Thoracic aorta (tissue), 2 donors: Measurements from ENCODE around the gene UBE2E2. TPM values are rescaled to one million over a fixed set of nuclear protein-coding genes. Genes with fewer than 3 reads are reported as not detected.

Experiments
- ATAC-seq: fragments of 150-250 bp; one replicate; pipeline ENCODE4 v1.8.0; 2017; ENCODE audit warnings: low read depth; ENCODE audit not compliant: insufficient number of reproducible peaks, low FRiP score
- DNase-seq: peaks from one replicate; pipeline ENCODE4 v3.0.0-alpha.2; 2020; ENCODE audit warnings: low spot score
- H3K27ac ChIP-seq, 2 donors: fragments of 200-600 bp; sonication (generic); 1 replicate in 1 of 2; 2 replicates in 1 of 2; pipeline ENCODE4 v1.5.1; 2016; ENCODE audit warnings: mild to moderate bottlenecking in 2 of 2, moderate library complexity in 2 of 2
- H3K27me3 ChIP-seq: fragments of 200-600 bp; sonication (generic); replicated peaks from 2 replicates; pipeline ENCODE4 v1.6.0; 2016; ENCODE audit warnings: mild to moderate bottlenecking; ENCODE audit not compliant: insufficient read depth
- H3K36me3 ChIP-seq: fragments of 200-600 bp; sonication (generic); one replicate; pipeline ENCODE4 v1.5.1; 2016
- H3K4me1 ChIP-seq, 2 donors: fragments of 200-600 bp; sonication (generic); 1 replicate in 1 of 2; 2 replicates in 1 of 2; pipeline versions ENCODE4 v1.5.1 to v1.6.0; 2016; ENCODE audit warnings: low read depth in 2 of 2, mild to moderate bottlenecking in 1 of 2; ENCODE audit not compliant: control insufficient read depth in 1 of 2
- H3K4me3 ChIP-seq: fragments of 200-600 bp; sonication (generic); 2 replicates; pipeline ENCODE4 v1.5.1; 2016; ENCODE audit warnings: mild to moderate bottlenecking
- H3K9me3 ChIP-seq: fragments of 200-600 bp; sonication (generic); 2 replicates; pipeline ENCODE4 v1.5.1; 2016
- total RNA-seq, 2 donors: library from RNA; depleted of rRNA; stranded (reverse); fragments of >200 nt; gene quantifications; one replicate each; pipeline versions ENCODE4 v1.1.0 to v1.2.3, GENCODE V29; 2016
- TF ChIP-seq, protein P1 (sequence below): fragments of 200-600 bp; sonication (generic); IDR thresholded peaks from one replicate; pipeline ENCODE4 v1.5.1; 2019; ENCODE audit warnings: antibody characterized with exemption

UBE2E2 gene
- total RNA-seq, 2 donors from 2014 or later: 30.3 to 44.0 TPM

DNA sequence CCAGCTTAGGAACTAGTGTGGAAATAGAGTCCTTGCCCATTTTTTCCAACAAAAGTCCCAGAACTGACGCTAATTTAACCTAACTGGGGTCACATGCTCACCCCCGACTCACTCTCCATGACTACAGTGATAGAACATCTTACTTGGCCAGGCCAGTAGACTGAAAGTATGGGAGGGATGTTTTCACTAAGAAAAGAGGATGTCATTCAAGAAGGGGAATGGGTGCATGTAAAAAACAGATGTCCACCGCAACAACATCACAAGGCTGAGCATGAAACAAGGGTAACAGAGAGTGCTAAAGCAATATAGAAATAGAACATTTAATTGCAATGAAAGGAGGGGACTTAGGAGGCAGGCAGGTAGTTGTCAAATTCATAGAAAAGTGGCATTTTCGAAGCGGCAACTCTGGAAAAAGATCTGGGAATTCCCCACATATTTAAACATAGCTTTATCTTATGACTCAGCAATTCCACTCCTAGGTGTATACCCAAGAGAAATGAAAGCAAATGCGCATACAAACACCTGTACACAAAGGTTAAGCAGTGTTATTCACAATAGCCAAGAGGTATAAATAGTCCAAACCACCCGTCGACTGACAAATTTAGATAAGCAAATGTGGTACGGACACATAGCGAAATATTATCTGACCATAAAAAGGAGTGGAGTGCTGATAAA lies 41.1 kb upstream of the UBE2E2 start:
- no peak for DNase-seq
- Histone ChIP-seq H3K4me3 (no peak overlapping the region), H3K4me1 (peaks cover 5 to 8% of the 10 kb centered on the region in 2 donors), H3K27me3 (no peaks in the 10 kb centered on the region), H3K9me3 (no peaks in the 10 kb centered on the region), H3K36me3 (no peaks in the 10 kb centered on the region), H3K27ac (no peak overlapping the region)
- ATAC-seq: no peak
- TF ChIP-seq, protein P1, sequence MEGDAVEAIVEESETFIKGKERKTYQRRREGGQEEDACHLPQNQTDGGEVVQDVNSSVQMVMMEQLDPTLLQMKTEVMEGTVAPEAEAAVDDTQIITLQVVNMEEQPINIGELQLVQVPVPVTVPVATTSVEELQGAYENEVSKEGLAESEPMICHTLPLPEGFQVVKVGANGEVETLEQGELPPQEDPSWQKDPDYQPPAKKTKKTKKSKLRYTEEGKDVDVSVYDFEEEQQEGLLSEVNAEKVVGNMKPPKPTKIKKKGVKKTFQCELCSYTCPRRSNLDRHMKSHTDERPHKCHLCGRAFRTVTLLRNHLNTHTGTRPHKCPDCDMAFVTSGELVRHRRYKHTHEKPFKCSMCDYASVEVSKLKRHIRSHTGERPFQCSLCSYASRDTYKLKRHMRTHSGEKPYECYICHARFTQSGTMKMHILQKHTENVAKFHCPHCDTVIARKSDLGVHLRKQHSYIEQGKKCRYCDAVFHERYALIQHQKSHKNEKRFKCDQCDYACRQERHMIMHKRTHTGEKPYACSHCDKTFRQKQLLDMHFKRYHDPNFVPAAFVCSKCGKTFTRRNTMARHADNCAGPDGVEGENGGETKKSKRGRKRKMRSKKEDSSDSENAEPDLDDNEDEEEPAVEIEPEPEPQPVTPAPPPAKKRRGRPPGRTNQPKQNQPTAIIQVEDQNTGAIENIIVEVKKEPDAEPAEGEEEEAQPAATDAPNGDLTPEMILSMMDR: no peak

DNA sequence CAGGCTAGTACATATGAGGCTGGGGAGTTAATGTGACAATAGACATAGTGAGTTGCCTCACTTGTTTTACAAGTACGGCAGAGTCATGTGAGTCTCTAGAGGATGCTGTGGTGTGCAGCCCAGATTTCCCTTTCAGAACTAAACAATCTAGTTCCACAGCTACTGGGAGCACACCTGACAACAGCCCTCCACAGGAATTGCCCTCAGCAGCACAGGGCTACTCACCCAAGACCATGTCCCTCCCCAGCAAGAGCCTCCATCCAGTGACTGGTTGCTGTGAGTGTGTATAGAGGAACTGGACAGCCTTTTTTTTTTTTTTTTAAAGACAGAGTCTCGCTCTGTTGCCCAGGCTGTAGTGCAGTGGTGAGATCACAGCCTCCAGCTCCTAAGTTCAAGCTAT lies 40.2 kb upstream of the UBE2E2 start:
- Histone ChIP-seq H3K4me1 (peaks cover 5 to 8% of the 10 kb centered on the region in 2 donors), H3K27me3 (no peaks in the 10 kb centered on the region), H3K36me3 (no peaks in the 10 kb centered on the region), H3K9me3 (no peaks in the 10 kb centered on the region), H3K4me3 (no peak overlapping the region), H3K27ac (no peak overlapping the region)
- TF ChIP-seq, protein P1: no peak
- ATAC-seq (no peak), DNase-seq (no peak)

DNA sequence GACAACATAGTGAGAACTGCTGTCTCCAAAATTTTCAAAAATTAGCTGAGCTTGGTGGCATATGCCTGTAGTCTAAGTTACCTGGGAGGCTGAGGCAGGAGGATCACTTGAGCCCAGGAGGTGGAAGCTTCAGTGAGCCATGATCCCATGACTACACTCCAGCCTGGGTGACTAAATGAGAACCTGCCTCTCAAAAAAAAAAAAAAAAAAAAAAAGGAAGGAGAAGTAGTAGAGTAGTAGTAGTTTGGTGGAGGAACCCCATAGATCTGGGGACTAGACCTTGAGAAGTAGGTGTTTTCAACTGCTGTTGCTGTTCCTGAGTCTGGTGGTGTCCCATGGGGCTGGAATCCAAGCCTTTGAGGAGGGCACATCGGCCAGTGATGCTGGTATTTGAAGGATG lies 38.4 kb upstream of the UBE2E2 start:
- ATAC-seq (no peak), DNase-seq (no peak)
- Histone ChIP-seq H3K36me3 (no peaks in the 10 kb centered on the region), H3K9me3 (no peaks in the 10 kb centered on the region), H3K4me1 (peaks cover under 1 to 3% of the 10 kb centered on the region in 2 donors), H3K27me3 (no peaks in the 10 kb centered on the region), H3K4me3 (no peak overlapping the region), H3K27ac (no peak overlapping the region)
- TF ChIP-seq, protein P1: no peak

DNA sequence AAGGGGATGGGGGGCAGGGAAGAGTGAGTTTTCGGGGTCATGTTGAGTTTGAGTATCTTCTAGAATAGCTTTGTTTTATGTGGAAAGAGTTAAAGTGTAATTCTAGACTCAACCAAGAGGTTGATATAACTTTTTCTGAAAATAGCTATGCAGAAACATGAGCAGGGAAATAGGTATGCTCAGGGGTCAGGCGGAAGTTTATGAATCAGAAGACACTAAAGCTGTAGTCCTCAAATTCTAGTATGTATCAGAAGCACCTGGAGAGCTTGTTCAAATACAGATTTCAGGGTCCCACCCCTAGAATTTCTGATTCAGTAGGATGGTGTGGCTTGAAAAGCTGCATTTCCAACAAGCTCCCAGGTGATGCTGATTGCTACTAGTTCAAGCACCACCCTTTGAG lies 37.6 kb upstream of the UBE2E2 start:
- no peak overlapping the region for H3K4me3 ChIP-seq
- H3K36me3 ChIP-seq: no peaks in the 10 kb centered on the region
- ATAC-seq (no peak), DNase-seq (no peak)
- H3K27ac ChIP-seq: no peak overlapping the region
- H3K4me1 ChIP-seq: no peaks in the 10 kb centered on the region
- TF ChIP-seq, protein P1: no peak
- H3K9me3 ChIP-seq: no peaks in the 10 kb centered on the region
- no peaks in the 10 kb centered on the region for H3K27me3 ChIP-seq

DNA sequence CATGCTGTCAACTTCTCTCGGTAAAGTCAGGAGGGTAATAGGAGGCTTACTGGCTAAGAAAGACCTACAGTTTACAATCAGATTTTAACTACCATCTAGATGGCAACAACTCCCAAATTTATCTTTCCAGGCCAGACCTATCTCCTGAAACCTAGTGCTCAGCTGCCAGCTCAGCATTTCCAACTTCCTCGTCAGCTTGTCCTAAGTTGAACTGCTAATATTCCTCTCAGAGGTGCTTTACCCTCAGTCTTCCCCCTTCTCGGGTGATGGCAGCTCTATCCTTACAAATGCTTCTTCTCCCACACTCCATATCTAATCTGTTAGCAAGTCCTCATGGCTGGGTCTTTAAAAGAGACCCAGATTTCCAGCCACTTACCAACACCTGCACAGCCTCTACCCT lies 36.9 kb upstream of the UBE2E2 start:
- ATAC-seq: no peak
- DNase-seq: no peak
- H3K4me1 ChIP-seq: no peaks in the 10 kb centered on the region

More for the DNA sequence above, 36.9 kb upstream of the UBE2E2 start:
- H3K27me3 ChIP-seq: no peaks in the 10 kb centered on the region
- TF ChIP-seq, protein P1: no peak
- H3K36me3 ChIP-seq: no peaks in the 10 kb centered on the region
- no peaks in the 10 kb centered on the region for H3K9me3 ChIP-seq
- H3K27ac ChIP-seq: no peak overlapping the region
- no peak overlapping the region for H3K4me3 ChIP-seq
